CD14-positive monocyte (primary cell): ENCODE results near the gene UROC1. TPM values are rescaled to one million over a fixed set of nuclear protein-coding genes. Genes with fewer than 3 reads are reported as not detected.
A peak's percentile ranks its signal among the peaks of the same experiment; 100 is the strongest.

Experiments used
- DNase-seq, 3 donors: peaks; one replicate each; pipeline ENCODE4 v3.0.0-alpha.2; 2011 to 2022
- H2AFZ ChIP-seq: 2 replicates; pipeline ENCODE4 v1.6.0; 2012; ENCODE audit warnings: mild to moderate bottlenecking, low read depth, low read length, inconsistent platforms; ENCODE audit not compliant: insufficient read depth, poor library complexity, severe bottlenecking
- H3K27ac ChIP-seq, 2 donors: 1 replicate in 1 of 2; 2 replicates in 1 of 2; pipeline ENCODE4 v1.5.1; 2012 to 2013; ENCODE audit warnings: low read length in 2 of 2, control low read depth in 1 of 2, inconsistent platforms in 1 of 2, low read depth in 1 of 2, mild to moderate bottlenecking in 1 of 2
- H3K27me3 ChIP-seq, 2 donors: one replicate each; pipeline versions ENCODE4 v1.6.0 to v1.6.1; 2011 to 2013; ENCODE audit warnings: low read length in 2 of 2; ENCODE audit not compliant: control insufficient read depth in 2 of 2, insufficient read depth in 2 of 2
- H3K36me3 ChIP-seq, 2 donors: replicated peaks in 1 of 2; 1 replicate in 1 of 2; 2 replicates in 1 of 2; pipeline versions ENCODE4 v1.5.1 to v1.6.1; 2012 to 2013; ENCODE audit warnings: low read length in 2 of 2, control low read depth in 1 of 2, inconsistent platforms in 1 of 2, mild to moderate bottlenecking in 1 of 2; ENCODE audit not compliant: insufficient read depth in 2 of 2, control insufficient read depth in 1 of 2
- H3K4me1 ChIP-seq, 2 donors: 1 replicate in 1 of 2; 2 replicates in 1 of 2; pipeline versions ENCODE4 v1.5.1 to v1.6.1; 2012 to 2013; ENCODE audit warnings: low read length in 2 of 2, control low read depth in 1 of 2, inconsistent platforms in 1 of 2, mild to moderate bottlenecking in 1 of 2, moderate library complexity in 1 of 2; ENCODE audit not compliant: insufficient read depth in 2 of 2, control insufficient read depth in 1 of 2
- H3K4me2 ChIP-seq: replicated peaks from 2 replicates; pipeline ENCODE3; 2012; ENCODE audit warnings: low read length, moderate library complexity, mild to moderate bottlenecking; ENCODE audit not compliant: poor library complexity, severe bottlenecking; ENCODE audit errors: extremely low read depth
- H3K4me3 ChIP-seq, 3 experiments: fragments of 200-600 bp in 1 of 3; sonication (generic) in 1 of 3; replicated peaks in 1 of 3; 1 replicate in 2 of 3; 2 replicates in 1 of 3; pipeline ENCODE4 v1.5.1; 2011 to 2013; ENCODE audit warnings: low read length in 3 of 3, mild to moderate bottlenecking in 3 of 3, control low read depth in 2 of 3, low read depth in 2 of 3, inconsistent platforms in 1 of 3, moderate library complexity in 1 of 3
- H3K79me2 ChIP-seq: 2 replicates; pipeline ENCODE4 v1.6.0; 2012; ENCODE audit warnings: mild to moderate bottlenecking, control low read depth, inconsistent platforms, low read length, moderate library complexity; ENCODE audit not compliant: insufficient read depth
- H3K9ac ChIP-seq: 2 replicates; pipeline ENCODE4 v1.6.0; 2017; ENCODE audit warnings: low read length, mild to moderate bottlenecking; ENCODE audit not compliant: insufficient read depth, poor library complexity, severe bottlenecking
- H3K9me3 ChIP-seq, 2 donors: replicated peaks in 1 of 2; 1 replicate in 1 of 2; 2 replicates in 1 of 2; pipeline versions ENCODE4 v1.5.1 to v1.6.1; 2012 to 2013; ENCODE audit warnings: low read length in 2 of 2, control low read depth in 1 of 2; ENCODE audit not compliant: control insufficient read depth in 1 of 2, insufficient read depth in 1 of 2
- H4K20me1 ChIP-seq: 2 replicates; pipeline ENCODE4 v1.6.0; 2012; ENCODE audit warnings: mild to moderate bottlenecking, low read length, control low read depth, moderate library complexity; ENCODE audit not compliant: insufficient read depth
- H3K27ac Mint-ChIP-seq, 7 donors: one replicate each; pipeline ENCODE4 v1.8.0; 2020; ENCODE audit warnings: mild to moderate bottlenecking in 7 of 7, mixed read lengths in 7 of 7, moderate library complexity in 6 of 7, inconsistent platforms in 2 of 7
- H3K27me3 Mint-ChIP-seq, 3 donors: one replicate each; pipeline ENCODE4 v1.8.0; 2021 to 2022; ENCODE audit warnings: low read depth in 3 of 3, mild to moderate bottlenecking in 3 of 3, mixed read lengths in 3 of 3, moderate library complexity in 3 of 3, inconsistent platforms in 1 of 3
- H3K36me3 Mint-ChIP-seq, 2 donors: one replicate each; pipeline ENCODE4 v1.8.0; 2020; ENCODE audit warnings: mixed read lengths in 2 of 2, inconsistent platforms in 1 of 2, mild to moderate bottlenecking in 1 of 2
- H3K4me1 Mint-ChIP-seq: one replicate; pipeline ENCODE4 v1.8.0; 2020; ENCODE audit warnings: mild to moderate bottlenecking, mixed read lengths
- H3K4me3 Mint-ChIP-seq, 2 donors: one replicate each; pipeline ENCODE4 v1.8.0; 2020; ENCODE audit warnings: mild to moderate bottlenecking in 2 of 2, mixed read lengths in 2 of 2, moderate library complexity in 1 of 2
- H3K9me3 Mint-ChIP-seq, 7 donors: one replicate each; pipeline ENCODE4 v1.8.0; 2020 to 2022; ENCODE audit warnings: mixed read lengths in 7 of 7, mild to moderate bottlenecking in 6 of 7, moderate library complexity in 6 of 7, inconsistent platforms in 2 of 7
- CTCF ChIP-seq: fragments of 200-600 bp; IDR thresholded peaks from one replicate; pipeline ENCODE4 v1.8.0; 2022; ENCODE audit warnings: antibody characterized with exemption, mild to moderate bottlenecking
- WGBS: methylation state at CpG from one replicate; pipeline ENCODE4 v1.1.5; 2013; ENCODE audit warnings: missing lambda C conversion rate; ENCODE audit not compliant: insufficient coverage; 5-methylcytosine and 5-hydroxymethylcytosine counted together
- intact Hi-C, 2 donors: fragments of 100-400 bp; cut with micrococcal nuclease; formaldehyde crosslinking; loops; one replicate each; pipeline versions ENCODE4 v1.15.0 to v1.15.1; 2023
- polyA plus RNA-seq, 3 donors: library from polyadenylated mRNA; depleted of rRNA in 1 of 3; unstranded in 2 of 3; stranded (reverse) in 1 of 3; fragments of 300-500 nt in 2 of 3; fragments of >200 nt in 1 of 3; fragmentation: Illumina TruSeq in 2 of 3; gene quantifications; 1 replicate in 2 of 3; 2 replicates in 1 of 3; pipeline ENCODE4 v1.2.3, GENCODE V29; 2012 to 2021

The UROC1 gene
- polyA plus RNA-seq, 3 donors: not detected

- TF ChIP-seq CTCF: no peak
- Mint-ChIP-seq H3K4me1 (peaks cover 39% of the 10 kb centered on the region), H3K27ac (no peak overlapping the region), H3K4me3 (no peak overlapping the region), H3K27me3 (peaks cover 1 to 9% (median 4%) of the 10 kb centered on the region in 3 donors), H3K36me3 (peaks cover 10 to 18% of the 10 kb centered on the region in 2 donors), H3K9me3 (peaks cover 0 to 3% (median 0%) of the 10 kb centered on the region in 7 donors)
- no peaks in the 10 kb centered on the region for H4K20me1 ChIP-seq
- no peaks in the 10 kb centered on the region for H3K79me2 ChIP-seq
- H3K27ac ChIP-seq: no peak overlapping the region
- no peak overlapping the region for H2AFZ ChIP-seq
- no peak overlapping the region for H3K9ac ChIP-seq
- no peaks in the 10 kb centered on the region for H3K9me3 ChIP-seq
- peaks cover 33 to 36% of the 10 kb centered on the region in 2 donors for H3K4me1 ChIP-seq
- DNase-seq: no peak
- no peak overlapping the region for H3K4me3 ChIP-seq
- peaks cover 3 to 10% of the 10 kb centered on the region in 2 donors for H3K36me3 ChIP-seq
- intact Hi-C loops: no loop called here
- H3K4me2 ChIP-seq: no peak overlapping the region
- WGBS: 91% methylated on average over 3 of the region's 5 CpGs
- no peaks in the 10 kb centered on the region for H3K27me3 ChIP-seq
Observed at GRCh38 chr3:126545544-126545943, 28.0 kb upstream of the UROC1 start.

GRCh38 chr3:126544596-126545281 lies 27.2 kb upstream of the UROC1 start:
- Mint-ChIP-seq H3K36me3 (peaks cover 16 to 24% of the 10 kb centered on the region in 2 donors), H3K27me3 (peaks cover 0 to 7% (median 4%) of the 10 kb centered on the region in 3 donors), H3K4me1 (peaks cover 43% of the 10 kb centered on the region), H3K4me3 (no peak overlapping the region), H3K27ac (peak overlapping the region in 2 of 7 donors; percentile 19 to 60), H3K9me3 (peaks cover 0 to 3% (median 0%) of the 10 kb centered on the region in 7 donors)
- Histone ChIP-seq H3K36me3 (peaks cover 3 to 10% of the 10 kb centered on the region in 2 donors), H2AFZ (peak overlapping the region; percentile 23), H3K4me3 (no peak overlapping the region), H3K79me2 (no peaks in the 10 kb centered on the region), H4K20me1 (no peaks in the 10 kb centered on the region), H3K9me3 (no peaks in the 10 kb centered on the region), H3K4me2 (no peak overlapping the region), H3K4me1 (peaks cover 38 to 41% of the 10 kb centered on the region in 2 donors), H3K27ac (peak overlapping the region in 1 of 2 donors; percentile 12), H3K27me3 (no peaks in the 10 kb centered on the region), H3K9ac (peak overlapping the region; percentile 16)
- no peak for DNase-seq
- intact Hi-C loops: no loop called here
- no peak for TF ChIP-seq CTCF
- 67% methylated on average over 5 of the region's 7 CpGs for WGBS
